ENCODE data around the gene OLFML2A.

DNA sequence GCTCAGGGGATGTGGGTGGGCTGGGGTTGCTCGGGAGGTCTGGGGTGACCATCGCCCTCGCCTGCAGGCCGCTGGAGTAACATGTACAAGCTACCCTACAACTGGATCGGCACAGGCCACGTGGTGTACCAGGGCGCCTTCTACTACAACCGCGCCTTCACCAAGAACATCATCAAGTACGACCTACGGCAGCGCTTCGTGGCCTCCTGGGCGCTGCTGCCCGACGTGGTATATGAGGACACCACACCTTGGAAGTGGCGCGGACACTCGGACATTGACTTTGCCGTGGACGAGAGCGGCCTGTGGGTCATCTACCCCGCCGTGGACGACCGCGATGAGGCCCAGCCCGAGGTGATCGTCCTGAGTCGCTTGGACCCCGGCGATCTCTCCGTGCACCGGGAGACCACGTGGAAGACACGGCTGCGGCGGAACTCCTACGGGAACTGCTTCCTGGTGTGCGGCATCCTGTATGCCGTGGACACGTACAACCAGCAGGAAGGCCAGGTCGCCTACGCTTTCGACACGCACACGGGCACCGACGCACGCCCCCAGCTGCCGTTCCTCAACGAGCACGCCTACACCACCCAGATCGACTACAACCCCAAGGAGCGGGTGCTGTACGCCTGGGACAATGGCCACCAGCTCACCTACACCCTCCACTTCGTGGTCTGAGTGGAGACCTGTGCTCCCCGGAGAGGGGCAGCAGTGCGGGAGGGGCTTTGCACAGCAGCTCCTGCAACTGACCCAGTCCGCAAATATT lies 33.0 kb downstream of the OLFML2A start:
- TF ChIP-seq CTCF (conservative IDR thresholded peaks at IDR 0.05; ENCODE audit: low read length) (no peak), EZH2phosphoT487 (IDR thresholded peaks at IDR 0.05; ENCODE audit: borderline replicate concordance, low read depth, low read length) (no peak)

All from OCI-LY7 (cell line).